Aorta (tissue), 5 donors: ENCODE measurements around the gene ANKRD33B. TPM values are rescaled to one million over a fixed set of nuclear protein-coding genes. Genes with fewer than 3 reads are reported as not detected.
"Not testable (repeated sequence)": the region's sequence is repeated elsewhere in the genome, so short reads cannot be mapped to it uniquely, and the experiment has no call there.

ENCODE experiments used
- ATAC-seq: fragments of 200-7000 bp; cut with Tn5 transposase; one replicate; pipeline ENCODE4 v1.9.1; 2022; ENCODE audit warnings: moderate library complexity; ENCODE audit not compliant: low FRiP score
- DNase-seq, 2 donors: peaks; one replicate each; pipeline ENCODE4 v3.0.0-alpha.2; 2020
- H3K27ac ChIP-seq, 2 donors: one replicate each; pipeline ENCODE4 v1.5.1; 2013; ENCODE audit warnings: low read length in 2 of 2, mild to moderate bottlenecking in 2 of 2, moderate library complexity in 2 of 2, control low read depth in 1 of 2, inconsistent platforms in 1 of 2, low read depth in 1 of 2
- H3K27me3 ChIP-seq, 2 donors: one replicate each; pipeline ENCODE4 v1.6.1; 2013; ENCODE audit warnings: control low read depth in 1 of 2, low read length in 1 of 2, mild to moderate bottlenecking in 1 of 2, moderate library complexity in 1 of 2; ENCODE audit not compliant: insufficient read depth in 2 of 2, control insufficient read depth in 1 of 2
- H3K36me3 ChIP-seq, 2 donors: one replicate each; pipeline ENCODE4 v1.6.1; 2013; ENCODE audit warnings: control low read depth in 1 of 2, low read length in 1 of 2, mild to moderate bottlenecking in 1 of 2; ENCODE audit not compliant: insufficient read depth in 2 of 2, control insufficient read depth in 1 of 2
- H3K4me1 ChIP-seq, 2 donors: one replicate each; pipeline ENCODE4 v1.6.1; 2013; ENCODE audit warnings: low read length in 2 of 2, control low read depth in 1 of 2, mild to moderate bottlenecking in 1 of 2, moderate library complexity in 1 of 2; ENCODE audit not compliant: insufficient read depth in 2 of 2, control insufficient read depth in 1 of 2
- H3K4me3 ChIP-seq, 2 donors: one replicate each; pipeline ENCODE4 v1.5.1; 2013; ENCODE audit warnings: low read length in 2 of 2, control low read depth in 1 of 2, mild to moderate bottlenecking in 1 of 2
- H3K9me3 ChIP-seq: one replicate; pipeline ENCODE4 v1.6.1; 2013; ENCODE audit warnings: mild to moderate bottlenecking, low read length; ENCODE audit not compliant: control insufficient read depth
- WGBS, 2 donors: extraction: QIAGEN DNeasy Blood & Tissue Kit; methylation state at CpG; one replicate each; pipeline ENCODE4 v1.1.7; 2013; 5-methylcytosine and 5-hydroxymethylcytosine counted together
- intact Hi-C, 2 donors: fragments of 100-400 bp; cut with DNase I; formaldehyde crosslinking; loops; one replicate each; pipeline versions ENCODE4 v1.14.2 to v1.15.0; 2022
- polyA plus RNA-seq, 2 donors: library from polyadenylated mRNA; stranded (reverse); fragments of 200-250 nt; gene quantifications; one replicate each; pipeline ENCODE4 v1.2.3, GENCODE V29; 2013
- total RNA-seq, 2 donors: library from RNA; stranded (reverse); fragmentation: NEBNext Ultra II Directional; extraction: Animal tissue kit (Norgen Biotek cat#: 25700); gene quantifications; one replicate each; pipeline ENCODE4 v1.2.1, GENCODE V29; 2021
- donor health status: healthy with polysubstance abuse.
- donor health status: Bipolar disorder and iron deficiency.
- donor health status: DM: no; HTN: no; CAD: no.
- donor health status: DM: no; HTN: no; CAD: no.
- donor health status: DM: yes; HTN: yes; CAD: no.

Gene ANKRD33B
- total and polyA plus RNA-seq, 4 donors = 0.75 to 4.9 (median 3.3) TPM

DNA sequence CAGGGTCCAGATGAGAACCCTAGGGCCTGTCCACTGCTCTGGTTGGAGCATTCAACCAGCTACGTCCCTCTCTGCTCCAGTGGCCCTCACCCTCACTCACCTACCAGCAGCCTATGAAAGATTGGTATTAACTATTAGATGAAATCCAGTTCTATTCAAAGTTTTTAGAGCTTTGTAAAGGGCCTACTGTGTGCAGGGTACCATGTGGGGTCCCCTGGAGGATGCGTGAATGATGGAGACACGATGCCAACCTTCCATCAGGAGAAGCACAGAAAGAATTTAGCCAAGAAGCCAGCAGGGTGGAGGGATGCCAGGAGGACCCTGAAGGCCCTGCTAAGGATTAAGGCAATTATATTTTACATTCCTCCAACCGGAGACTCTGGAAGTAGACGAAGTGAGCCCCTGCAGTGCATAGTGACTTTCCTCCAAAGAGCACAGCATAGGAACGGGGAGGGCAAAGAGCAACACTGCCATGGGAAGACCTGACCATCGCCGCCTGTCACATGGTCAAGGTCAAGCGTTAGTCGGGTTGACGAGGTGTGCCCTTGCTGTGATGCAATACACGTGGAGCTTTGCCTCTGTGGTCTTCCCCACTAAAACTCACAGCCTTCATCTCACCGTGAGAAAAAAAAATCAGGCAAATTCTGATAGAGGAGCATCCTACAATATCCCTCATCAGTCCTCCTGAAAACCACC, 22.8 kb upstream of the ANKRD33B start:
- no peaks in the 10 kb centered on the region for H3K27me3 ChIP-seq
- no peaks in the 10 kb centered on the region for H3K4me1 ChIP-seq
- DNase-seq (peak in 1 of 2 donors; percentile 14), ATAC-seq (no peak)
- no peak overlapping the region for H3K4me3 ChIP-seq
- H3K36me3 ChIP-seq = no peaks in the 10 kb centered on the region
- intact Hi-C loops = no loop called here
- no peak overlapping the region for H3K27ac ChIP-seq
- WGBS, 2 donors = 89 to 90% methylated on average over 13 of the region's 13 CpGs
- no peaks in the 10 kb centered on the region for H3K9me3 ChIP-seq

DNA sequence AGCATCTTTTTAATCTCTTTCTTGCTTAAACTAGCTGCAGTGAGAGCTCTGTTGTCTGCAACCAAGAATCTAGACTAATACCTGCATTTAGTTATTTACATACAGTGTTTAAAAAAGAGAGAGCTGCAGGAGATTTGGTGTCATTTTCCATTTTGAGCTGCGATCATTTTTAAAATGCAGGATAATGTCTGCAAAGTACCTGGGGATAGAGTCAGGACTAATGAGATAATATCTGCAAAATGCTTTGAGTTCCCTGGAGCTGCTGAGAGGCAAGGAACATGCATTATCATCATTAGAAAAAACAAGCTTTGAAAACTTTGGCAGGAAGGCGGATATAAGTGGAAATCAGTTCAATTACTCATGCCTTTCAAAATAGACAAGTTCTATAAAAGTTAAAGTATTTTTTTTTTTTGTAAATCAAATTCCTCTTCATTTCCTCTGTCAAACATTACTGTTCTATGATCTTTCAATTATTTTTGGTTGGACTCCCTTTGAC, 21.8 kb upstream of the ANKRD33B start:
- WGBS, 2 donors = 77 to 84% methylated on average over 2 of the region's 2 CpGs
- Histone ChIP-seq H3K4me1 (no peaks in the 10 kb centered on the region), H3K27me3 (peaks cover 0 to 2% of the 10 kb centered on the region in 2 donors), H3K4me3 (no peak overlapping the region), H3K9me3 (no peaks in the 10 kb centered on the region), H3K36me3 (no peaks in the 10 kb centered on the region), H3K27ac (no peak overlapping the region)
- intact Hi-C loops = no loop called here
- DNase-seq (no peak), ATAC-seq (no peak)

DNA sequence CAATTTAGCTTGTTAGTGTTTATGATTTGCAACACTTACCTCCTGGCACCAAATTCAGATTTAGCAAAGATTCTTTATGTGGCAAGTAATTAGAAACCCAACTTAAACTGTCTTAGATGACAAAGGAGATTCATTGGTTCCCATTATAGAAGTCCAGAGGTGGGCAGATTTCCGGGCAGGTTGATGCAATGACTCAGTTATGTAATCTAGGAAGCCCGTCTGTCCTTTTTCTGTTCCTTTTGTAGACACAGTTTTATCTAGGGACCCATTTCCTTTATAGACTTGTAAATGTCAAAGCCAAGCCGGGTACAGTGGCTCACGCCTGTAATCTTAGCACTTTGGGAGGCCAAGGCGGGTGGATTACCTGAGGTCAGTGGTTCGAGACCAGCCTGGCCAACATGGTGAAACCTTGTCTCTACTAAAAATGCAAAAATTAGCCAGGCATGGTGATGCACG, 20.3 kb upstream of the ANKRD33B start:
- no peaks in the 10 kb centered on the region for H3K4me1 ChIP-seq
- no peaks in the 10 kb centered on the region for H3K9me3 ChIP-seq
- ATAC-seq = no peak
- peaks cover 0 to 2% of the 10 kb centered on the region in 2 donors for H3K27me3 ChIP-seq
- no peak overlapping the region for H3K4me3 ChIP-seq
- DNase-seq = no peak
- intact Hi-C loops = no loop called here
- H3K36me3 ChIP-seq = no peaks in the 10 kb centered on the region
- WGBS, 2 donors = 82 to 85% methylated on average over 7 of the region's 7 CpGs
- H3K27ac ChIP-seq = no peak overlapping the region

DNA sequence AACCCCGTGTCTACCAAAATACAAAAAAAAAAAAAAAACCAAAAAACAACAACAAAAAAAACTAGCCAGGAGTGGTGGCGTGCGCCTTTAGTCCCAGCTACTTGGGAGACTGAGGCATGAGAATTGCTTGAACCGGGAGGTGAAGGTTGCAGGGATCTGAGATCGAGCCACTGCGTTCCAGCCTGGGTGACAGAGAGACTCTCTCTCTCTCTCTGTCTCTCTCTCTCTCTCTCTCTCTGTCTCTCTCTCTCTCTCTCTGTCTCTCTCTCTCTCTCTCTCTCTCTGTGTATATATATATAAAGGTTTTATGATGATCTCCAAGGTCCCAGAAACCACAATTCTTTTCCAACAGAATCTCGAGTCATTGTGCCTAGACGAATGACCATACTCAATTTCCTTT, 18.8 kb upstream of the ANKRD33B start:
- Histone ChIP-seq H3K27me3 (peaks cover 0 to 2% of the 10 kb centered on the region in 2 donors), H3K4me3 (no peak overlapping the region), H3K9me3 (no peaks in the 10 kb centered on the region), H3K27ac (no peak overlapping the region), H3K4me1 (no peaks in the 10 kb centered on the region), H3K36me3 (no peaks in the 10 kb centered on the region)
- intact Hi-C loops = no loop called here
- DNase-seq (no peak), ATAC-seq (no peak)
- WGBS, 2 donors = 83 to 84% methylated on average over 8 of the region's 8 CpGs

DNA sequence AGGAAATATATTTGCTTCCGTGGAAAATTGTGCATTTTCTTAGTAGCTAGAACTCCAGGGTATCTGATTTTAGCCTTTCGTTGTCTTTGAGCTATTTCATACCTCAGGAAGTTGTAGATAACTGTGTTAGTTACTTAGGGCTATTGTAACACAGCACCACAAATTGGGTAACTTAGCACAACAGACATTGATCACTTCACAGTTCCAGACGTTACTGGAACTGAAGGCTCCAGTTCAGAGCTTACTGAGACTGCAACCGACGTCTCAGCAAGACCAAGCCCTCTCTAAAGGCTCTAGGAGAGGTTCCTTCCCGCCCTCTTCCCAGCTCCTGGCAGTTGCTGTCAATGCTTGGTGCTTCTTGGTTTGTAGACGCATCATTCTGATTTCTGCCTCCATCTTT, 17.7 kb upstream of the ANKRD33B start:
- no peak for DNase-seq
- Histone ChIP-seq H3K27ac (no peak overlapping the region), H3K36me3 (no peaks in the 10 kb centered on the region), H3K9me3 (no peaks in the 10 kb centered on the region), H3K4me3 (no peak overlapping the region), H3K27me3 (peaks cover 0 to 2% of the 10 kb centered on the region in 2 donors), H3K4me1 (no peaks in the 10 kb centered on the region)
- ATAC-seq = no peak
- 71 to 77% methylated on average over 7 of the region's 7 CpGs for WGBS, 2 donors
- intact Hi-C loops = no loop called here

DNA sequence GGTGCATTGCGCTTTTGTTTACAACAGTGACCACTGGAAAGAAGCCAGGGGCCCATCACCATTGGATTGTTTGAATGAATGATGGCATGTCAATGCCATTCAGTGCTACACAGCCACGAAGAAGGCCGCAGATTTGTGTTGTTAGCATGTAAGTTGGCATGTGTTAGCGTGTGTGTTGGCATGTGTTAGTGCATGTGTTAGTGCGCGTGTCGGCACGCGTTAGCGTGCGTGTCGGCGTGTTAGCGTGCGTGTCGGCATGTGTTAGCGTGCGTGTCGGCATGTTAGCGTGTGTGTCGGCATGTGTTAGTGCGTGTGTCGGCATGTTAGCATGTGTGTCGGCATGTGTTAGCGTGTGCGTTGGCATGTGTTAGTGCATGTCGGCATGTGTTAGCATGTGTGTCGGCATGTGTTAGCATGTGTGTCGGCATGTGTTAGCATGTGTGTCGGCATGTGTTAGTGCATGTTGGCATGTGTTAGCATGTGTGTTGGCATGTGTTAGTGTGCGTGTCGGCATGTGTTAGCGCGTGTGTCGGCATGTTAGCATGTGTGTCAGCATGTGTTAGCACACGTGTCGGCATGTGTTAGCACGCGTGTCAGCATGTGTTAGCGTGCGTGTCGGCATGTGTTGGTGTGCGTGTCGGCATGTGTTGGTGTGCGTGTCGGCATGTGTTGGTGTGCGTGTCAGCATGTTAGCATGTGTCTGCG, 15.3 kb upstream of the ANKRD33B start:
- Histone ChIP-seq H3K4me3 (no peak overlapping the region), H3K27ac (no peak overlapping the region), H3K9me3 (no peaks in the 10 kb centered on the region), H3K36me3 (no peaks in the 10 kb centered on the region), H3K4me1 (no peaks in the 10 kb centered on the region), H3K27me3 (peaks cover 0 to 2% of the 10 kb centered on the region in 2 donors)
- DNase-seq (no peak), ATAC-seq (no peak)
- WGBS, 2 donors = 94% methylated on average over 48 of the region's 48 CpGs
- intact Hi-C loops = no loop called here

DNA sequence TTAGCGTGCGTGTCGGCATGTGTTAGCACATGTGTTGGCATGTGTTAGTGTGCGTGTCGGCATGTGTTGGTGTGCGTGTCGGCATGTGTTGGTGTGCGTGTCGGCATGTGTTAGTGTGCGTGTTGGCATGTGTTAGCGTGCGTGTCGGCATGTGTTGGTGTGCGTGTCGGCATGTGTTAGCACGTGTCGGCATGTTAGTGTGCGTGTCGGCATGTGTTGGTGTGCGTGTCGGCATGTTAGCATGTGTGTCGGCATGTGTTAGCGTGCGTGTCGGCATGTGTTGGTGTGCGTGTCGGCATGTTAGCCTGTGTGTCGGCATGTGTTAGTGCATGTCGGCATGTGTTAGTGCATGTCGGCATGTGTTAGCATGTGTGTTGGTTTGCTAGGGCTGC, 14.8 kb upstream of the ANKRD33B start:
- intact Hi-C loops, DNase-seq, H3K36me3 ChIP-seq, ATAC-seq, H3K4me3 ChIP-seq, H3K27me3 ChIP-seq, H3K27ac ChIP-seq, H3K9me3 ChIP-seq, H3K4me1 ChIP-seq: not testable (repeated sequence)
- WGBS, 2 donors = 97 to 98% methylated on average over 30 of the region's 30 CpGs

DNA sequence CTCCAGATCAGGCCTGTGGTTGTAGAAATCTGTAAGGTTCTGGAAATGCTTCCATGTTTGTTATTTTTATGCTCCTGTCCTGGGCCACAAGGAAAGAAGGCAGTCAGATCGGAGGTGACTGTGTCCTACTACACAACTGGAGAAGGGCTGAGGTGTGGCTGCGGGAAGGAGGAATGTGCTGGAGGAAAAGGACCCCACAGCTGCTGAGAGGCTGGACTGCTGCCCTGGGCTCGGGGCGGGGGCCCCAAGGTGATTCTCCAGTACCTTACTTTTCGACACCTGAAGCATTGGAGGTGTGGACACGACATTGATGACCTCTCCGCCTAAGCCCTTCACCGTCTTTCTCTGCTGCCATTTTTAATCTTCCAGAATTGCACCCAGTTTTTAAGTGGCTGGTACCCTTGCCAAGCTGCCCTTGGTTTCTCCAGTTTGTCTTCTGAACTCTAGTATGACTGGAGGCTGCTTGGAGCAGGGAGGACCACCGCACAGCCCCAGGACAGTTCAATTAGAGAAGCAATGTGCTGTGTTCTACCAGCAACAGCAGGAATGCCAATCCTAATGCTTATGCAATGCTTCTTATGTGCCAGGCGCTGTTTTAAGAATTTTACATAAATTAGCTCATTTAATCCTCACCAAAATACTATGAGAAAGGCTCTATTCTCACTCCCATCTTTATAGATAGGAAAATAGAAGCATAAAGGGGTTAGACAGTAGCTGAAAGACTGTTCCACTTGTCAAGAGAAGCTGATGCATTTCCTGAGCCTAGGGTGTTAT, 13.5 kb upstream of the ANKRD33B start:
- Histone ChIP-seq H3K27me3 (peaks cover 0 to 2% of the 10 kb centered on the region in 2 donors), H3K4me3 (no peak overlapping the region), H3K27ac (no peak overlapping the region), H3K36me3 (no peaks in the 10 kb centered on the region), H3K9me3 (no peaks in the 10 kb centered on the region), H3K4me1 (no peaks in the 10 kb centered on the region)
- 80 to 87% methylated on average over 10 of the region's 10 CpGs for WGBS, 2 donors
- DNase-seq = no peak
- no peak for ATAC-seq
- intact Hi-C loops = loop anchor here in 1 of 2 donors (5.0 kb wide), 1 partner anchor 67 kb away; no protein-coding TSS in a partner anchor
